Body of pancreas (tissue), 4 donors: ENCODE data around the gene C2orf81. TPM values are rescaled to one million over a fixed set of nuclear protein-coding genes. Genes with fewer than 3 reads are reported as not detected.
A peak's percentile ranks its signal among the peaks of the same experiment; 100 is the strongest.
"Not testable (repeated sequence)": the region's sequence is repeated elsewhere in the genome, so short reads cannot be mapped to it uniquely, and the experiment has no call there.

Experiments used
- ATAC-seq: fragments of 150-250 bp; one replicate; pipeline ENCODE4 v1.9.1; 2016
- DNase-seq, 4 donors: peaks; one replicate each; pipeline ENCODE4 v3.0.0-alpha.2; 2019
- H3K27ac ChIP-seq, 4 donors: fragments of 200-600 bp; sonication (generic); 1 replicate in 3 of 4; 2 replicates in 1 of 4; pipeline versions ENCODE4 v1.5.1 to v1.6.1; 2016 to 2019; ENCODE audit warnings: mild to moderate bottlenecking in 1 of 4, mixed read lengths in 1 of 4, moderate library complexity in 1 of 4
- H3K27me3 ChIP-seq, 2 donors: fragments of 200-600 bp; sonication (generic); one replicate each; pipeline ENCODE4 v1.6.0; 2016; ENCODE audit warnings: mild to moderate bottlenecking in 1 of 2
- H3K36me3 ChIP-seq, 2 donors: fragments of 200-600 bp; sonication (generic); replicated peaks in 1 of 2; 2 replicates each; pipeline ENCODE4 v1.5.1; 2016; ENCODE audit warnings: low read depth in 2 of 2; ENCODE audit not compliant: insufficient read depth in 1 of 2
- H3K4me1 ChIP-seq: fragments of 200-600 bp; sonication (generic); one replicate; pipeline ENCODE4 v1.6.0; 2016
- H3K4me3 ChIP-seq, 2 donors: fragments of 200-600 bp; sonication (generic); 1 replicate in 1 of 2; 2 replicates in 1 of 2; pipeline ENCODE4 v1.5.1; 2016 to 2019
- H3K9me3 ChIP-seq, 3 donors: fragments of 200-600 bp; sonication (generic); 1 replicate in 2 of 3; 2 replicates in 1 of 3; pipeline ENCODE4 v1.5.1; 2016
- POLR2A ChIP-seq, 3 donors: fragments of 450-650 bp; IDR thresholded peaks; one replicate each; pipeline ENCODE4 v1.6.1; 2016; ENCODE audit warnings: antibody characterized with exemption in 3 of 3, mild to moderate bottlenecking in 2 of 3
- WGBS, 2 donors: methylation state at CpG; one replicate each; pipeline ENCODE4 v1.1.5; 2017; 5-methylcytosine and 5-hydroxymethylcytosine counted together
- intact Hi-C: fragments of 100-400 bp; cut with DNase I; formaldehyde crosslinking; loops from one replicate; pipeline ENCODE4 v1.15.1; 2023
- total RNA-seq, 2 donors: library from RNA; depleted of rRNA; stranded (reverse); fragments of >200 nt; gene quantifications; one replicate each; pipeline ENCODE4 v1.1.0, GENCODE V29; 2016
- TF ChIP-seq, protein P1 (sequence below), 7 experiments: fragments of 450-650 bp in 4 of 7; fragments of 200-600 bp in 3 of 7; sonication (generic) in 3 of 7; IDR thresholded peaks; one replicate each; pipeline ENCODE4 v1.5.1; 2016 to 2019; ENCODE audit warnings: antibody characterized with exemption in 7 of 7

The C2orf81 gene
- total RNA-seq: 1 to 10 TPM in 1 of 2 donors, under 1 TPM in 1; 0.33 to 1.6 TPM

DNA sequence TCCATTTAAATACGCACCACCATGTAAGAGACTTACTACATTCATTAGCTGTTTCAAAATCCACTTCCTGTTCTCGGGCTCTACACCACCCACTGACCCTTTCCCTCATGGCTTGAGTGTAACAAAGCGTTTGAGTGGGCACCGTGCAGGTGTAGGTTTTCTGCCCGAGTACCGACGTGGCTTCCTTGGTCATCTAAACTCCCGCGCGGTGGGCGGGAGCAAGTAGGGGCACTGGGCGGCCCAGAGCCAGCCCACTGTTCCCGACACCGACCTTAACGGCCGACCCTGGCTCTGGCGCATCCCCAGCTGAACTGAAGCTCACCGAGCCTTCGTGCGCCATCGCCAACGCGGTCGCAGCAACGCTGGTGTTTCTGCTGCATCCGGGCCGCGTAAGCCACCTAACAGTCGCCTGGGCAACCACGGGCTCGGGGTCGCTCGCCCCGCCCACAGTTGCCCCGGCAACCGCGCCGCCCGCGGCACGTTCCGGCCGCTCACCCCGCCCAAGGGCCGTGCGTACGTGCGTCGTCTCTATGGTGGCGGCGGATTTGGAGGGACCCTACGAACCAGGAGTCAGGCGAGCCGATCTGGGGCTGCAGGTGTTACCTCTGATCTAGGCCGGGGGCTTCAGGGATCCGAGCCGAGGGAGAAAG, at the start of gene C2orf81, which contains the start of gene WDR54:
TSS of gene C2orf81 (minus strand) at position 399 of the 650 bp plus-strand sequence. CDS start at position 340, 59 bp downstream.
TSS of gene WDR54 (plus strand) at position 510 of the 650 bp plus-strand sequence. CDS start 424 bp downstream, outside the sequence.
- intact Hi-C loops: no loop called here
- TF ChIP-seq, protein P1, sequence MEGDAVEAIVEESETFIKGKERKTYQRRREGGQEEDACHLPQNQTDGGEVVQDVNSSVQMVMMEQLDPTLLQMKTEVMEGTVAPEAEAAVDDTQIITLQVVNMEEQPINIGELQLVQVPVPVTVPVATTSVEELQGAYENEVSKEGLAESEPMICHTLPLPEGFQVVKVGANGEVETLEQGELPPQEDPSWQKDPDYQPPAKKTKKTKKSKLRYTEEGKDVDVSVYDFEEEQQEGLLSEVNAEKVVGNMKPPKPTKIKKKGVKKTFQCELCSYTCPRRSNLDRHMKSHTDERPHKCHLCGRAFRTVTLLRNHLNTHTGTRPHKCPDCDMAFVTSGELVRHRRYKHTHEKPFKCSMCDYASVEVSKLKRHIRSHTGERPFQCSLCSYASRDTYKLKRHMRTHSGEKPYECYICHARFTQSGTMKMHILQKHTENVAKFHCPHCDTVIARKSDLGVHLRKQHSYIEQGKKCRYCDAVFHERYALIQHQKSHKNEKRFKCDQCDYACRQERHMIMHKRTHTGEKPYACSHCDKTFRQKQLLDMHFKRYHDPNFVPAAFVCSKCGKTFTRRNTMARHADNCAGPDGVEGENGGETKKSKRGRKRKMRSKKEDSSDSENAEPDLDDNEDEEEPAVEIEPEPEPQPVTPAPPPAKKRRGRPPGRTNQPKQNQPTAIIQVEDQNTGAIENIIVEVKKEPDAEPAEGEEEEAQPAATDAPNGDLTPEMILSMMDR (IDR thresholded peaks at IDR 0.05): no peak
- TF ChIP-seq POLR2A (IDR thresholded peaks at IDR 0.05): peak in 2 of 3 donors; percentile 55 to 57
- peak within 1 kb of the TSS; percentile 20 to 69 (median 59) for H3K27ac ChIP-seq

DNA sequence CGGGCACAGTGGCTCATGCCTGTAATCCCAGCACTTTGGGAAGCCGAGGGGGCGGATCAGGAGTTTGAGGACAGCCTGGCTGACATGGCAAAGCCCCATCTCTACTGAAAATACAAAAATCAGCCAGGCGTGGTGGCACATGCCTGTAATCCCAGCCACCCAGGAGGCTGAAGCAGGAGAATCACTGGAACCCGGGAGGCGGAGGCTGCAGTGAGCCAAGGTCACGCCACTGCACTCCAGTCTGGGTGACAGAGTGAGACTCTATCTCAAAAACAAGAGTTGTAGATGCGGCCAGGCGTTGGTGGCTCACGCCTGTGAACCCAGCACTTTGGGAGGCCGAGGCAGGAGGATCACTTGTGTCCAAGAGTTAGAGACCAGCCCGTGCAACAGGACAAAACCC, 49.3 kb upstream of the C2orf81 start:
- ATAC-seq, intact Hi-C loops, H3K27ac ChIP-seq, H3K27me3 ChIP-seq, H3K9me3 ChIP-seq, H3K36me3 ChIP-seq, DNase-seq, H3K4me3 ChIP-seq: not testable (repeated sequence)
- 89 to 90% methylated on average over 9 to 12 of the region's 12 CpGs for WGBS, 2 donors
- H3K4me1 ChIP-seq: peaks cover 30% of the 10 kb centered on the region
- peak in 1 of 3 donors; percentile 6 for TF ChIP-seq POLR2A (IDR thresholded peaks at IDR 0.05)

More for the DNA sequence above, at the start of gene C2orf81, which contains the start of gene WDR54:
- WGBS, 2 donors: 0 to 2% methylated on average over 29 to 57 of the region's 57 CpGs
- H3K4me3 ChIP-seq: peak within 1 kb of the TSS; percentile 28 to 47
- peaks cover 0 to 4% of the 10 kb centered on the region in 2 donors for H3K36me3 ChIP-seq
- DNase-seq (peak; percentile 82 to 89 (median 87)), ATAC-seq (peak; percentile 91)
- H3K27me3 ChIP-seq: no peaks in the 10 kb centered on the region
- H3K9me3 ChIP-seq: no peaks in the 10 kb centered on the region
- H3K4me1 ChIP-seq: peaks cover 19% of the 10 kb centered on the region

DNA sequence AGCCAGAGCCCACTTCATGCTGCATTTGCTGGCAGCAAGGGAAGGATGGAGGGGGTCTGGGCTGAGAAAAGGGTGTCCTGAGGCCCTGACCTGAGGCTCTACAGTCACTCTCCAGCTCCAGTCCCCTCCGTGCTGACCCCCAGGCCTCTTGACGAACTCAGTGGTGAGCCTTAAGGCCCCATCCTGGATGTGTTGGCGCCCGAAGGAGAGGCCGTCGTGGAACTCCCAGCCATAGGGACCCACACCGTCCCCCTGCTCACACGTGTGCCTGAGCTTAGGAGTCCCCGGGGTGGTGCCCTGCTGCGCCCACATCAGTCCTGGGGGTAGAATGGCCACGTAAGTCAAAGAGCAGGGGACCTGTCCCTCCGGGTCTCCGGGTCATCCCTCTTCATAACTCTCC, 43.0 kb upstream of the C2orf81 start:
- peak overlapping the region; percentile 92 to 93 for H3K4me3 ChIP-seq
- WGBS, 2 donors: 4 to 7% methylated on average over 10 to 13 of the region's 13 CpGs
- H3K36me3 ChIP-seq: no peaks in the 10 kb centered on the region
- peaks cover 33% of the 10 kb centered on the region for H3K4me1 ChIP-seq
- peak overlapping the region in 3 of 4 donors; percentile 64 to 89 (median 85) for H3K27ac ChIP-seq
- H3K9me3 ChIP-seq: no peaks in the 10 kb centered on the region
- TF ChIP-seq POLR2A (IDR thresholded peaks at IDR 0.05): no peak
- TF ChIP-seq, protein P1 (IDR thresholded peaks at IDR 0.05): no peak
- ATAC-seq: peak; percentile 4
- H3K27me3 ChIP-seq: no peaks in the 10 kb centered on the region
- DNase-seq: no peak
- intact Hi-C loops: no loop called here

DNA sequence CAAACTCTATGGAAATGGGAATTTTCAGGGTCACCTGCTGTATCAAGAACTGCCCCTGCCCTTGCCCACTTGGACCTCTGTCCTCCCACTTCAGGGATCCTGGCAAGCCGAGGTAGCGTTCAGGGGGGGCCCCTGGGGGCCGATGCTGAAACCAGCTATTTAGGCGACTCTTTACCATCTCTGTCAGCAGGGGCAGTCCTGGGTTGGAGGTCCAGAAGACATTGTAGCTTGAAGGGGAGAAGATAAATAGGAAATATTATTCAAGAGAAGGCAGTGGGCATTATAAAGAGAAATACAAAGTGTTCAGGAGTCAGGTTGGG, 41.3 kb upstream of the C2orf81 start:
- Histone ChIP-seq H3K27me3 (no peaks in the 10 kb centered on the region), H3K27ac (no peak overlapping the region), H3K9me3 (no peaks in the 10 kb centered on the region), H3K36me3 (no peaks in the 10 kb centered on the region), H3K4me1 (peaks cover 41% of the 10 kb centered on the region), H3K4me3 (no peak overlapping the region)
- intact Hi-C loops: no loop called here
- WGBS, 2 donors: 80 to 87% methylated on average over 4 of the region's 4 CpGs
- no peak for DNase-seq
- no peak for ATAC-seq
- TF ChIP-seq, protein P1 (IDR thresholded peaks at IDR 0.05): no peak
- no peak for TF ChIP-seq POLR2A (IDR thresholded peaks at IDR 0.05)

DNA sequence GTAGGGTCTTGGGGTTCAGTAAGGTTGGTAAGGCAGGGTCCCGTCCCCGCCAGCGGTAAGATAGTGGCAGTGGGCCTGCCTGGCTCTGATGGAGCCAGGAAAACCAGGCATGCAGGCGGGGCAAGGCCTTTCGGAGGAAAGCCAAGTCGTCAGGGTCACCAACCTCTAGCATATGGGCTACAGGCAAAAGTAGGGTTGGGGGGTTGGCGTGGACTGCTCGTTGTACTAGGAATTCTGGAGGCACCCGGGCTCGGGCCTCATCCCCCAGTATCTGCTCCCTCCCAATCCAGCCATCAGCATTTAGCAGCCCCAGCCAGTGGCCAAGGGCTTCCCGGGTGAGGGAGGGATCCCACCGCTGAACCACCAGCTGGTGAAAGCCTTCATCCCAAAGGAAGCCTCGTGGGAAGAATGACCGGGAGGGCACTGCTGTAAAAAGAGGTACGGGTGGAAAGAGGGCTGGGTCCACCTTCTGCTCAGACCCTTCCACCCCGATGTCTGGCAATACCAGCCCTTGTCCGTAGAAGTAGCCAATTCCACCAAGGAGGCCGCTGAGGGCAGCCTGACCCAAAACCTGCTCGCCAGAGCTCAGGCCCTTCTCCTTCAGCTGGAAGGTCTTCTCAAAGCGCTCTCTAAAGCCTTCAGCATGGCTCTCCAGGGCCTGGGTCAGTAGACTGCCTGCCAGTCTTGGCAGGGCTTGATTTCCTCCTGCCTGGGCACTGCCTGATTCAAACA, 40.8 kb upstream of the C2orf81 start:
- Histone ChIP-seq H3K27ac (no peak overlapping the region), H3K27me3 (no peaks in the 10 kb centered on the region), H3K4me1 (peaks cover 41% of the 10 kb centered on the region), H3K4me3 (no peak overlapping the region), H3K9me3 (no peaks in the 10 kb centered on the region), H3K36me3 (no peaks in the 10 kb centered on the region)
- intact Hi-C loops: no loop called here
- no peak for DNase-seq
- 89 to 91% methylated on average over 9 to 20 of the region's 20 CpGs for WGBS, 2 donors
- TF ChIP-seq, protein P1 (IDR thresholded peaks at IDR 0.05): no peak
- TF ChIP-seq POLR2A (IDR thresholded peaks at IDR 0.05): no peak
- no peak for ATAC-seq
